ENCODE measurements around the gene KSR1.

GRCh38 chr17:27419156-27419555 is 37.1 kb upstream of the KSR1 start:
- no peak for TF ChIP-seq CTCF (conservative IDR thresholded peaks at IDR 0.05 in 1 of 2, IDR thresholded peaks at IDR 0.05 in 1 of 2; ENCODE audit: low read depth in 1 of 2, low read length in 2 of 2)
- TF ChIP-seq EZH2 (IDR thresholded peaks at IDR 0.05; ENCODE audit: low read length, missing control alignments), result no peak
